ENCODE results near the gene GABRD. TPM values are rescaled to one million over a fixed set of nuclear protein-coding genes. Genes with fewer than 3 reads are reported as not detected.

The GABRD gene
- total RNA-seq, 1 experiment from 2014 or later, result 1.7 TPM

- peaks cover 16% of the 10 kb centered on the region for H3K4me1 Mint-ChIP-seq
- no peaks in the 10 kb centered on the region for H3K36me3 Mint-ChIP-seq
- H3K27ac Mint-ChIP-seq, result no peak overlapping the region
- ChIA-PET CTCF (interaction anchor here (0.6 to 12.0 kb wide), 40 partner anchors 9 to 360 kb away, joined by 3 to 312 read pairs (median 7); partner anchors contain the start of genes CALML6, CDK11A, CFAP74 and FAAP20), POLR2A (interaction anchor here (2.3 kb wide), 1 partner anchor 83 kb away, joined by 11 read pairs; no protein-coding TSS in a partner anchor)
- TF ChIP-seq ZNF219 (CRISPR knock-in tag; IDR thresholded peaks at IDR 0.05; ENCODE audit: borderline replicate concordance) (no peak), SMAD3 (CRISPR knock-in tag; IDR thresholded peaks at IDR 0.05; ENCODE audit: borderline replicate concordance) (no peak), HMGA2 (CRISPR knock-in tag; IDR thresholded peaks at IDR 0.05) (no peak), JUN (CRISPR knock-in tag; IDR thresholded peaks at IDR 0.05) (no peak), ZMAT4 (CRISPR knock-in tag; IDR thresholded peaks at IDR 0.05) (no peak), PREB (CRISPR knock-in tag; IDR thresholded peaks at IDR 0.05; ENCODE audit: borderline replicate concordance) (no peak), ZNF263 (CRISPR knock-in tag; IDR thresholded peaks at IDR 0.05; ENCODE audit: low read depth) (no peak), PRRX2 (CRISPR knock-in tag; IDR thresholded peaks at IDR 0.05) (no peak), ZSCAN18 (CRISPR knock-in tag; IDR thresholded peaks at IDR 0.05) (no peak), NR2C2 (CRISPR knock-in tag; IDR thresholded peaks at IDR 0.05) (no peak), USF2 (CRISPR knock-in tag; IDR thresholded peaks at IDR 0.05) (no peak)
- no peaks in the 10 kb centered on the region for H3K9me3 Mint-ChIP-seq
- ATAC-seq, result no peak
- peak overlapping the region; percentile 40 for H3K4me3 Mint-ChIP-seq
- DNase-seq (ENCODE audit: low spot score), result no peak
- peaks cover 11% of the 10 kb centered on the region; the same call in 1 of the 2 replicates for H3K27me3 Mint-ChIP-seq (ENCODE audit: low read depth)
Observed at GRCh38 chr1:2043886-2044285, 24.7 kb downstream of the GABRD start.

GRCh38 chr1:2044510-2045319 is 25.6 kb downstream of the GABRD start:
- H3K27me3 Mint-ChIP-seq (ENCODE audit: low read depth), result peaks cover 13% of the 10 kb centered on the region; the same call in 1 of the 2 replicates
- ChIA-PET POLR2A (interaction anchor here (0.6 to 2.3 kb wide), 4 partner anchors 12 to 96 kb away, joined by 3 to 11 read pairs (median 4); no protein-coding TSS in a partner anchor), CTCF (interaction anchor here (0.6 to 12.0 kb wide), 66 partner anchors 9 to 414 kb away, joined by 3 to 312 read pairs (median 6); partner anchors contain the start of genes CALML6, CDK11A, CFAP74 and FAAP20)
- peaks cover 23% of the 10 kb centered on the region for H3K4me1 Mint-ChIP-seq
- DNase-seq (ENCODE audit: low spot score), result peak; percentile 80
- no peak overlapping the region for H3K27ac Mint-ChIP-seq
- no peaks in the 10 kb centered on the region for H3K36me3 Mint-ChIP-seq
- H3K9me3 Mint-ChIP-seq, result no peaks in the 10 kb centered on the region
- ATAC-seq, result peak; percentile 9
- H3K4me3 Mint-ChIP-seq, result peak overlapping the region; percentile 27
- TF ChIP-seq ATF6 (CRISPR knock-in tag; IDR thresholded peaks at IDR 0.05) (no peak), CTCF (IDR thresholded peaks at IDR 0.05) (peak; percentile 94), ZBTB21 (CRISPR knock-in tag; IDR thresholded peaks at IDR 0.05; ENCODE audit: borderline replicate concordance) (no peak), SOX15 (CRISPR knock-in tag; IDR thresholded peaks at IDR 0.05) (no peak), ELF4 (CRISPR knock-in tag; IDR thresholded peaks at IDR 0.05; ENCODE audit: low read depth) (no peak), FOXP4 (CRISPR knock-in tag; IDR thresholded peaks at IDR 0.05) (no peak), GABPB1 (CRISPR knock-in tag; IDR thresholded peaks at IDR 0.05) (no peak), TP53 (CRISPR knock-in tag; IDR thresholded peaks at IDR 0.05) (no peak)
